ENCODE measurements around the gene SELL. TPM values are rescaled to one million over a fixed set of nuclear protein-coding genes. Genes with fewer than 3 reads are reported as not detected.

Gene SELL
- total RNA-seq, 6 experiments from 2014 or later, result 0.10 to 0.28 (median 0.12) TPM; not detected in 2

DNA sequence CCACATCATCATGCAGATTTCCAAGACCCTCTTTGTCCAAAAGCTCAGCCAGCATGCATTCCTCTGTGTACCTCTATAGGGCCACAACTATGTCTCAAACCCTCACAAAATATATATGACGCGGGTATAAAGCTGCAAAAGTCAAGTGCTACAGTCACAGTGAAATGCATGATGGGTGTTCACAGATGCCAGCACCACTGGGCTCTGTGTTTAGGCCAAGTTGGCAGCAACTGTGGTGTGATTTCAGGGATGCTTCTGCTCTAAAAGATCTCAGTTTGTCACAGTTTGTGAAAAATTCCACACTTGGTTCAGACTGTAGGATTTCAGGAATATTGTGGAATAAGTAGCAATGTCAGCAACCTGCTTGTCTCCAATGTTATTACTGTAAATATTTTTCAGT is 57.5 kb downstream of the SELL start:
- Mint-ChIP-seq H3K9me3 (no peaks in the 10 kb centered on the region), H3K36me3 (ENCODE audit: low read depth) (no peaks in the 10 kb centered on the region), H3K27ac (no peak overlapping the region), H3K27me3 (ENCODE audit: insufficient read depth) (no peaks in the 10 kb centered on the region), H3K4me3 (no peak overlapping the region), H3K4me1 (ENCODE audit: low read depth) (no peaks in the 10 kb centered on the region)
- DNase-seq, result no peak
- TF ChIP-seq, protein P1, sequence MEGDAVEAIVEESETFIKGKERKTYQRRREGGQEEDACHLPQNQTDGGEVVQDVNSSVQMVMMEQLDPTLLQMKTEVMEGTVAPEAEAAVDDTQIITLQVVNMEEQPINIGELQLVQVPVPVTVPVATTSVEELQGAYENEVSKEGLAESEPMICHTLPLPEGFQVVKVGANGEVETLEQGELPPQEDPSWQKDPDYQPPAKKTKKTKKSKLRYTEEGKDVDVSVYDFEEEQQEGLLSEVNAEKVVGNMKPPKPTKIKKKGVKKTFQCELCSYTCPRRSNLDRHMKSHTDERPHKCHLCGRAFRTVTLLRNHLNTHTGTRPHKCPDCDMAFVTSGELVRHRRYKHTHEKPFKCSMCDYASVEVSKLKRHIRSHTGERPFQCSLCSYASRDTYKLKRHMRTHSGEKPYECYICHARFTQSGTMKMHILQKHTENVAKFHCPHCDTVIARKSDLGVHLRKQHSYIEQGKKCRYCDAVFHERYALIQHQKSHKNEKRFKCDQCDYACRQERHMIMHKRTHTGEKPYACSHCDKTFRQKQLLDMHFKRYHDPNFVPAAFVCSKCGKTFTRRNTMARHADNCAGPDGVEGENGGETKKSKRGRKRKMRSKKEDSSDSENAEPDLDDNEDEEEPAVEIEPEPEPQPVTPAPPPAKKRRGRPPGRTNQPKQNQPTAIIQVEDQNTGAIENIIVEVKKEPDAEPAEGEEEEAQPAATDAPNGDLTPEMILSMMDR (IDR thresholded peaks at IDR 0.05), result no peak

- TF ChIP-seq, protein P1 (IDR thresholded peaks at IDR 0.05), result no peak
- H3K4me3 Mint-ChIP-seq, result no peak overlapping the region
- DNase-seq, result no peak
- H3K4me1 Mint-ChIP-seq (ENCODE audit: low read depth), result no peaks in the 10 kb centered on the region
- no peaks in the 10 kb centered on the region for H3K36me3 Mint-ChIP-seq (ENCODE audit: low read depth)
- no peaks in the 10 kb centered on the region for H3K9me3 Mint-ChIP-seq
- no peaks in the 10 kb centered on the region for H3K27me3 Mint-ChIP-seq (ENCODE audit: insufficient read depth)
- no peak overlapping the region for H3K27ac Mint-ChIP-seq
Measured at GRCh38 chr1:169651035-169651434, 60.4 kb downstream of the SELL start.

- Mint-ChIP-seq H3K4me3 (no peak overlapping the region), H3K27me3 (ENCODE audit: insufficient read depth) (no peaks in the 10 kb centered on the region), H3K36me3 (ENCODE audit: low read depth) (no peaks in the 10 kb centered on the region), H3K9me3 (no peaks in the 10 kb centered on the region), H3K4me1 (ENCODE audit: low read depth) (no peaks in the 10 kb centered on the region), H3K27ac (no peak overlapping the region)
- no peak for DNase-seq
- TF ChIP-seq, protein P1 (IDR thresholded peaks at IDR 0.05), result no peak
Measured at GRCh38 chr1:169650551-169650950, 60.9 kb downstream of the SELL start.

GRCh38 chr1:169648709-169649108 is 62.7 kb downstream of the SELL start:
- no peak for DNase-seq
- H3K36me3 Mint-ChIP-seq (ENCODE audit: low read depth), result no peaks in the 10 kb centered on the region
- no peaks in the 10 kb centered on the region for H3K9me3 Mint-ChIP-seq
- no peak overlapping the region for H3K27ac Mint-ChIP-seq
- H3K4me3 Mint-ChIP-seq, result no peak overlapping the region
- no peaks in the 10 kb centered on the region for H3K4me1 Mint-ChIP-seq (ENCODE audit: low read depth)
- TF ChIP-seq, protein P1 (IDR thresholded peaks at IDR 0.05), result no peak
- H3K27me3 Mint-ChIP-seq (ENCODE audit: insufficient read depth), result peaks cover 2% of the 10 kb centered on the region; the same call in 1 of the 2 replicates

- no peaks in the 10 kb centered on the region for H3K36me3 Mint-ChIP-seq (ENCODE audit: low read depth)
- no peak overlapping the region for H3K4me3 Mint-ChIP-seq
- H3K27me3 Mint-ChIP-seq (ENCODE audit: insufficient read depth), result peaks cover 2% of the 10 kb centered on the region; the same call in 1 of the 2 replicates
- no peak for DNase-seq
- H3K27ac Mint-ChIP-seq, result no peak overlapping the region
- TF ChIP-seq, protein P1 (IDR thresholded peaks at IDR 0.05), result no peak
- no peaks in the 10 kb centered on the region for H3K9me3 Mint-ChIP-seq
- H3K4me1 Mint-ChIP-seq (ENCODE audit: low read depth), result no peaks in the 10 kb centered on the region
Measured at GRCh38 chr1:169648187-169648586, 63.2 kb downstream of the SELL start.

- no peaks in the 10 kb centered on the region for H3K4me1 Mint-ChIP-seq (ENCODE audit: low read depth)
- no peaks in the 10 kb centered on the region for H3K36me3 Mint-ChIP-seq (ENCODE audit: low read depth)
- H3K4me3 Mint-ChIP-seq, result no peak overlapping the region
- TF ChIP-seq, protein P1 (IDR thresholded peaks at IDR 0.05), result no peak
- H3K9me3 Mint-ChIP-seq, result no peaks in the 10 kb centered on the region
- peaks cover 2% of the 10 kb centered on the region; the same call in 1 of the 2 replicates for H3K27me3 Mint-ChIP-seq (ENCODE audit: insufficient read depth)
- H3K27ac Mint-ChIP-seq, result no peak overlapping the region
- DNase-seq, result no peak
Measured at GRCh38 chr1:169647512-169647911, 63.9 kb downstream of the SELL start.
